Activated T-cell treated with anti-CD3 and anti-CD28 coated beads for 24 hours (primary cell): ENCODE results near the gene OTOA.
A peak's percentile ranks its signal among the peaks of the same experiment; 100 is the strongest.
"Not testable (repeated sequence)": the region's sequence is repeated elsewhere in the genome, so short reads cannot be mapped to it uniquely, and the experiment has no call there.

Experiments used
- DNase-seq: peaks from one replicate; pipeline ENCODE4 v3.0.0-alpha.2; 2020; ENCODE audit warnings: low read depth

OTOA gene

GRCh38 chr16:21641916-21642315, 21.9 kb upstream of the OTOA start:
- DNase-seq, result no peak

- no peak for DNase-seq
Measured at GRCh38 chr16:21642861-21643260, 20.9 kb upstream of the OTOA start.

- no peak for DNase-seq
Measured at GRCh38 chr16:21643785-21644184, 20.0 kb upstream of the OTOA start.

- DNase-seq, result no peak
Measured at GRCh38 chr16:21644674-21645073, 19.1 kb upstream of the OTOA start.

- DNase-seq, result no peak
Measured at GRCh38 chr16:21645261-21645721, 18.5 kb upstream of the OTOA start.

- no peak for DNase-seq
Measured at GRCh38 chr16:21646091-21646490, 17.7 kb upstream of the OTOA start.

- peak; percentile 64 for DNase-seq
Measured at GRCh38 chr16:21646721-21647561, 16.8 kb upstream of the OTOA start.

GRCh38 chr16:21647562-21648164, 16.1 kb upstream of the OTOA start:
- DNase-seq, result no peak

GRCh38 chr16:21649826-21650406, 13.9 kb upstream of the OTOA start:
- DNase-seq, result not testable (repeated sequence)

- no peak for DNase-seq
Measured at GRCh38 chr16:21650521-21650920, 13.2 kb upstream of the OTOA start.

GRCh38 chr16:21651515-21651914, 12.3 kb upstream of the OTOA start:
- no peak for DNase-seq

- DNase-seq, result no peak
Measured at GRCh38 chr16:21652453-21652852, 11.3 kb upstream of the OTOA start, which contains the start of gene IGSF6. IGSF6 (minus strand) TSS chr16:21652608; CDS start chr16:21652598, 10 bp downstream.

GRCh38 chr16:21653571-21653970, 10.2 kb upstream of the OTOA start:
- no peak for DNase-seq

GRCh38 chr16:21654466-21654865, 9.3 kb upstream of the OTOA start:
- no peak for DNase-seq

- DNase-seq, result no peak
Measured at GRCh38 chr16:21654881-21655280, 8.9 kb upstream of the OTOA start.

GRCh38 chr16:21656795-21657768, 6.7 kb upstream of the OTOA start:
- DNase-seq, result no peak

GRCh38 chr16:21659124-21659523, 4.6 kb upstream of the OTOA start:
- no peak for DNase-seq

- DNase-seq, result no peak
Measured at GRCh38 chr16:21664801-21665492, 1.2 kb downstream of the OTOA start.

GRCh38 chr16:21666772-21667171, 3.0 kb downstream of the OTOA start:
- DNase-seq, result no peak

- no peak for DNase-seq
Measured at GRCh38 chr16:21667575-21667974, 3.8 kb downstream of the OTOA start.

GRCh38 chr16:21673469-21673868, 9.7 kb downstream of the OTOA start:
- DNase-seq, result no peak
